SU-DHL-6 (cell line): ENCODE measurements around the gene MED26.

Experiments used
- H2AFZ ChIP-seq: fragments of 200-600 bp; sonication (generic); 2 replicates; pipeline ENCODE4 v1.6.1; 2014; ENCODE audit warnings: low read depth, mild to moderate bottlenecking, moderate library complexity, mixed read lengths, antibody characterized with exemption, low read length; ENCODE audit not compliant: severe bottlenecking
- H3F3A ChIP-seq: fragments of 200-600 bp; shearing (Covaris generic); 2 replicates; pipeline ENCODE4 v1.6.0; 2016; ENCODE audit warnings: antibody characterized with exemption, mild to moderate bottlenecking; ENCODE audit not compliant: insufficient read depth
- H3K27ac ChIP-seq: fragments of 200-600 bp; sonication (generic); 2 replicates; pipeline ENCODE4 v1.5.1; 2016; ENCODE audit warnings: low read depth, mild to moderate bottlenecking, low read length, moderate library complexity, mixed read lengths
- H3K27me3 ChIP-seq: fragments of 200-600 bp; sonication (generic), shearing (Covaris generic); 2 replicates; pipeline ENCODE4 v1.6.0; 2014; ENCODE audit warnings: mild to moderate bottlenecking, low read length
- H3K36me3 ChIP-seq: fragments of 200-600 bp; sonication (generic); 2 replicates; pipeline ENCODE4 v1.6.1; 2014; ENCODE audit warnings: mild to moderate bottlenecking, low read length, mixed read lengths
- H3K4me2 ChIP-seq: fragments of 300-600, 200-600 bp; shearing (Covaris generic), sonication (generic); 2 replicates; pipeline ENCODE4 v1.6.0; 2014; ENCODE audit warnings: low read length, low read depth, mild to moderate bottlenecking; ENCODE audit not compliant: poor library complexity, severe bottlenecking
- H3K4me3 ChIP-seq: fragments of 200-600 bp; sonication (generic); 2 replicates; pipeline ENCODE4 v1.5.1; 2014; ENCODE audit warnings: antibody characterized with exemption, low read length, mild to moderate bottlenecking, mixed read lengths; ENCODE audit not compliant: insufficient read depth, poor library complexity, severe bottlenecking
- H3K79me2 ChIP-seq: fragments of 200-600 bp; sonication (generic); 2 replicates; pipeline ENCODE4 v1.6.1; 2014; ENCODE audit warnings: mild to moderate bottlenecking, low read length, moderate library complexity; ENCODE audit not compliant: insufficient read depth
- H3K9ac ChIP-seq: fragments of 200-600 bp; sonication (generic); 2 replicates; pipeline ENCODE4 v1.7.0; 2014; ENCODE audit warnings: mild to moderate bottlenecking, low read length
- H3K9me2 ChIP-seq: fragments of 200-600 bp; sonication (generic); replicated peaks from 2 replicates; pipeline ENCODE4 v1.6.1; 2014; ENCODE audit warnings: low read length; ENCODE audit not compliant: insufficient read depth
- H3K9me3 ChIP-seq: fragments of 200-600 bp; sonication (generic); 2 replicates; pipeline ENCODE4 v1.6.1; 2014; ENCODE audit warnings: low read length, mixed read lengths; ENCODE audit not compliant: insufficient read depth
- H4K20me1 ChIP-seq: fragments of 200-600 bp; sonication (generic); 2 replicates; pipeline ENCODE4 v1.6.1; 2014; ENCODE audit warnings: low read depth, mild to moderate bottlenecking, antibody characterized with exemption, low read length, moderate library complexity, mixed read lengths
- EZH2phosphoT487 ChIP-seq: fragments of 200-600 bp; sonication (generic), shearing (Covaris generic); conservative IDR thresholded peaks from 2 replicates; pipeline ENCODE4 v1.6.1; 2018; ENCODE audit warnings: mild to moderate bottlenecking, antibody characterized with exemption, low read length, moderate library complexity, mixed read lengths
- TF ChIP-seq, protein P1 (sequence below): fragments of 200-600 bp; sonication (generic); IDR thresholded peaks from one replicate; pipeline ENCODE4 v1.5.1; 2017; ENCODE audit warnings: antibody characterized with exemption, mild to moderate bottlenecking, low read length, moderate library complexity; ENCODE audit not compliant: insufficient read depth, poor library complexity, severe bottlenecking

The MED26 gene

DNA sequence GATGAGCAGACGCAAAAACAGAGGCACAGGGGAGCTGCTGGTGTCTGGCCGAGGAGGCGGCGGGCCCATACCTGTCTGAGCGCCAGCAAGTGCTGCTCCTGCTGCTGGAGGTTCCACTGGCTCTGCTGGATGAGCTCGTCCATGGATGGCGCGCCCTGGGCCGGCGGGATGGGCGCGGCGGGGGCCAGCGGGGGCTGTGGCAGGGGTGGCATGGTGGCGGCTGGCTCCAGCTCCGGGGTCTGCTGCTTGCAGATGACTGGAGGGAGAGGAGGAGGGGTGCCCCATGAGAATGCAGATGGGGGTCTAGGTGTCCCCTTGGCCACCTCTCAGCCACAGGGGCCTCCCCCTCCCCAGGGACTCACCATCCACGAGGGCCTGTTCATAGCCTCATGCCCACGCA lies 92.6 kb downstream of the MED26 start:
- H3K27me3 ChIP-seq, result no peaks in the 10 kb centered on the region
- no peak for TF ChIP-seq EZH2phosphoT487
- TF ChIP-seq, protein P1, sequence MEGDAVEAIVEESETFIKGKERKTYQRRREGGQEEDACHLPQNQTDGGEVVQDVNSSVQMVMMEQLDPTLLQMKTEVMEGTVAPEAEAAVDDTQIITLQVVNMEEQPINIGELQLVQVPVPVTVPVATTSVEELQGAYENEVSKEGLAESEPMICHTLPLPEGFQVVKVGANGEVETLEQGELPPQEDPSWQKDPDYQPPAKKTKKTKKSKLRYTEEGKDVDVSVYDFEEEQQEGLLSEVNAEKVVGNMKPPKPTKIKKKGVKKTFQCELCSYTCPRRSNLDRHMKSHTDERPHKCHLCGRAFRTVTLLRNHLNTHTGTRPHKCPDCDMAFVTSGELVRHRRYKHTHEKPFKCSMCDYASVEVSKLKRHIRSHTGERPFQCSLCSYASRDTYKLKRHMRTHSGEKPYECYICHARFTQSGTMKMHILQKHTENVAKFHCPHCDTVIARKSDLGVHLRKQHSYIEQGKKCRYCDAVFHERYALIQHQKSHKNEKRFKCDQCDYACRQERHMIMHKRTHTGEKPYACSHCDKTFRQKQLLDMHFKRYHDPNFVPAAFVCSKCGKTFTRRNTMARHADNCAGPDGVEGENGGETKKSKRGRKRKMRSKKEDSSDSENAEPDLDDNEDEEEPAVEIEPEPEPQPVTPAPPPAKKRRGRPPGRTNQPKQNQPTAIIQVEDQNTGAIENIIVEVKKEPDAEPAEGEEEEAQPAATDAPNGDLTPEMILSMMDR, result no peak
- no peak overlapping the region for H2AFZ ChIP-seq
- H4K20me1 ChIP-seq, result peaks cover 6% of the 10 kb centered on the region; the same call in 1 of the 2 replicates
- H3K36me3 ChIP-seq, result peaks cover 6% of the 10 kb centered on the region
- no peak overlapping the region for H3K27ac ChIP-seq
- H3K4me2 ChIP-seq, result no peak overlapping the region
- H3K9me2 ChIP-seq, result no peaks in the 10 kb centered on the region
- no peak overlapping the region for H3K4me3 ChIP-seq
- H3K79me2 ChIP-seq, result peaks cover 48% of the 10 kb centered on the region
- H3K9me3 ChIP-seq, result no peaks in the 10 kb centered on the region
- no peak overlapping the region for H3K9ac ChIP-seq
- no peaks in the 10 kb centered on the region for H3F3A ChIP-seq

DNA sequence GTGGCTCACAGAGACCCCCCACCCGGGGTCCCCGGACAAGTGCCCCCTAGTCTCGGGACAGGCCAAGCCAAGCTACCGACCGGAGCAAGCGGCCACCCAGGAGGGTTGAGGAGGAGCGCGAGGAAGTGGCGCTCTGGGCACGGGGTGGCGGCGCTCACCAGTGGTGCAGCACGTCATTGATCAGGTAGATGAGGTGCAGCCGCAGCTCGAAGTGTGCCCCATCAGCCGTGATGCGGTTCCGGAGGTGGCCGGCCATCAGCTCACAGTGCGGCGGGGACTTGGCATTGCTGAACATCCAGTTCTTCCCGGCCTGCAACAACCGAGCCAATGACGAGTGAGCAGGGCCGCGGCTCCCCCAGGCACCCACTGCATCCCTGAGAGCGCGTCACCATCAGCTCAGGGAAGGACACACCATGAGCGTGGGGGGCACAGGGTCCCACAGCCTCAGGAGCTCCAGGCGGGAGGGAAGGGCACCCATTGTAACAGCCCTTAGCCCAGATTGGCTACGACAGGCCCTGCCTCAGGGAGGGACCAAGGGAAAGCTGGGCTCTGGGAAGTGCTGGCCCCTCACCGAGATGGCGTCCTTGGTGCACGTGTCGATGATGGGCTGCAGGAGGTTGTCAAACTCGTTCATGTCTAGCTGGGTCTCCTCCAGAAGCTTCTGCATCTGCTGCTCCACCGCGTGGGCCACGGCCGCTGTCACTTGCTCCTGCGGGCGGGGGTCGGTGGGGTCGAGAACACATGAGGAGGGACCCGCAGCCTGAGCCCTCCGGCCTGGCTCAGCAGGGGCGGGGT lies 95.4 kb downstream of the MED26 start:
- Histone ChIP-seq H2AFZ (no peak overlapping the region), H3K79me2 (peaks cover 25% of the 10 kb centered on the region), H3K4me2 (no peak overlapping the region), H3K4me3 (no peak overlapping the region), H3K9ac (no peak overlapping the region), H3K27ac (no peak overlapping the region), H3F3A (no peaks in the 10 kb centered on the region), H3K9me2 (no peaks in the 10 kb centered on the region), H3K9me3 (no peaks in the 10 kb centered on the region), H4K20me1 (peaks cover 3% of the 10 kb centered on the region; the same call in 1 of the 2 replicates), H3K27me3 (no peaks in the 10 kb centered on the region), H3K36me3 (no peaks in the 10 kb centered on the region)
- TF ChIP-seq, protein P1, result no peak
- TF ChIP-seq EZH2phosphoT487, result no peak

DNA sequence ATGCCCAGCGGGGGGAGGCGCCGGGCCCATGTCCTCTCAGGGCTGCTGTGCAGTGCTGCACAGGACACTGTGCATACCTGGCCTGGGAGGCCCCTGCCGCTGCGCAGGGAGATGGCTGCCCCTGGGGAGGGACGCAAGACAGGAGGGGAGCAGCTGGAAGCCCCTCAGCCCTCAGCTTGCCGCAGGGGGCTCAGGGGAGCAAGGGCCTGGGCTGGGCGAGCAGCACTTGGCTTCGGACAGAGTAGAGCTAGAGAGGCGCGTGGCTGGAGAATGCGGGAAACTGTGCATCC lies 96.7 kb downstream of the MED26 start:
- Histone ChIP-seq H3K4me3 (no peak overlapping the region), H2AFZ (no peak overlapping the region), H3K9me2 (no peaks in the 10 kb centered on the region), H3K36me3 (no peaks in the 10 kb centered on the region), H3K27me3 (no peaks in the 10 kb centered on the region), H3K27ac (no peak overlapping the region), H3K9ac (no peak overlapping the region), H3F3A (no peaks in the 10 kb centered on the region), H3K79me2 (peaks cover 15% of the 10 kb centered on the region), H3K4me2 (no peak overlapping the region), H4K20me1 (no peaks in the 10 kb centered on the region; the same call in 1 of the 2 replicates), H3K9me3 (no peaks in the 10 kb centered on the region)
- TF ChIP-seq EZH2phosphoT487, result no peak
- TF ChIP-seq, protein P1, result no peak
